Neural cell (in vitro differentiated cells): ENCODE data around the gene AIP. TPM values are rescaled to one million over a fixed set of nuclear protein-coding genes. Genes with fewer than 3 reads are reported as not detected.

Experiments used
- H2AFZ ChIP-seq: fragments of 200-600, 300-800 bp; sonication (generic), shearing (Covaris generic); 2 replicates; pipeline ENCODE4 v1.6.0; 2014; ENCODE audit warnings: low read depth, mild to moderate bottlenecking, antibody characterized with exemption, low read length, moderate library complexity
- H3F3A ChIP-seq: fragments of 200-600 bp; shearing (Covaris generic); 2 replicates; pipeline ENCODE4 v1.6.1; 2016; ENCODE audit warnings: mild to moderate bottlenecking, moderate library complexity, mixed read lengths, antibody characterized with exemption, low read length; ENCODE audit not compliant: insufficient read depth, poor library complexity, severe bottlenecking
- H3K27ac ChIP-seq: fragments of 200-600, 300-800 bp; sonication (generic), shearing (Covaris generic); 2 replicates; pipeline ENCODE4 v1.5.1; 2014; ENCODE audit warnings: mild to moderate bottlenecking, low read length, moderate library complexity
- H3K27me3 ChIP-seq: fragments of 300-800, 200-600 bp; sonication (generic), shearing (Covaris generic); 2 replicates; pipeline ENCODE4 v1.6.0; 2014; ENCODE audit warnings: mild to moderate bottlenecking, low read depth, low read length, moderate library complexity; ENCODE audit not compliant: insufficient read depth
- H3K36me3 ChIP-seq: fragments of 300-800, 200-600 bp; sonication (generic), shearing (Covaris generic); 2 replicates; pipeline ENCODE4 v1.5.1; 2014; ENCODE audit warnings: mild to moderate bottlenecking, antibody characterized with exemption, low read length, moderate library complexity; ENCODE audit not compliant: insufficient read depth
- H3K4me2 ChIP-seq: fragments of 300-800, 200-600 bp; sonication (generic), shearing (Covaris generic); 2 replicates; pipeline ENCODE4 v1.6.0; 2014; ENCODE audit warnings: mild to moderate bottlenecking, low read length
- H3K4me3 ChIP-seq: fragments of 300-800, 200-600 bp; sonication (generic), shearing (Covaris generic); 2 replicates; pipeline ENCODE4 v1.5.1; 2014; ENCODE audit warnings: mild to moderate bottlenecking, low read length, moderate library complexity
- H3K79me2 ChIP-seq: fragments of 200-600 bp; shearing (Covaris generic); replicated peaks from 2 replicates; pipeline ENCODE4 v1.6.0; 2014; ENCODE audit warnings: mild to moderate bottlenecking, low read length, moderate library complexity; ENCODE audit not compliant: insufficient read depth
- H3K9ac ChIP-seq: fragments of 300-800, 200-600 bp; sonication (generic), shearing (Covaris generic); 2 replicates; pipeline ENCODE4 v1.6.1; 2016; ENCODE audit warnings: mild to moderate bottlenecking, low read length, mixed read lengths
- H3K9me2 ChIP-seq: fragments of 200-600 bp; shearing (Covaris generic); 2 replicates; pipeline ENCODE4 v1.6.1; 2016; ENCODE audit warnings: mild to moderate bottlenecking, low read length, mixed read lengths; ENCODE audit not compliant: insufficient read depth
- H3K9me3 ChIP-seq: fragments of 200-600, 300-800 bp; sonication (generic), shearing (Covaris generic); 2 replicates; pipeline ENCODE4 v1.6.1; 2016; ENCODE audit warnings: mild to moderate bottlenecking, mixed run types, low read length, moderate library complexity, mixed read lengths
- H4K20me1 ChIP-seq: fragments of 200-600 bp; shearing (Covaris generic); 2 replicates; pipeline ENCODE4 v1.6.1; 2016; ENCODE audit warnings: mild to moderate bottlenecking, mixed run types; ENCODE audit not compliant: insufficient read depth
- CTCF ChIP-seq: fragments of 450-650 bp; IDR thresholded peaks from 2 replicates; pipeline ENCODE4 v1.5.1; 2014; ENCODE audit warnings: antibody characterized with exemption, mild to moderate bottlenecking, moderate library complexity; ENCODE audit not compliant: poor library complexity, severe bottlenecking
- EP300 ChIP-seq: fragments of 450-650 bp; conservative IDR thresholded peaks from 2 replicates; pipeline ENCODE4 v1.6.1; 2014; ENCODE audit warnings: antibody characterized with exemption, mild to moderate bottlenecking, moderate library complexity; ENCODE audit not compliant: poor library complexity, severe bottlenecking
- EZH2 ChIP-seq: fragments of 200-600, 300-800 bp; shearing (Covaris generic), sonication (generic); IDR thresholded peaks from 2 replicates; pipeline ENCODE4 v1.6.1; 2014; ENCODE audit warnings: antibody characterized with exemption, low read length, borderline replicate concordance, mild to moderate bottlenecking; ENCODE audit not compliant: insufficient read depth, poor library complexity, severe bottlenecking
- MXI1 ChIP-seq: fragments of 450-650 bp; conservative IDR thresholded peaks from 2 replicates; pipeline ENCODE4 v1.6.1; 2014; ENCODE audit warnings: antibody characterized with exemption, mild to moderate bottlenecking; ENCODE audit not compliant: poor library complexity, severe bottlenecking
- POLR2AphosphoS5 ChIP-seq: IDR thresholded peaks from 2 replicates; pipeline ENCODE4 v1.6.1; 2012
- RAD21 ChIP-seq: fragments of 450-650 bp; conservative IDR thresholded peaks from 2 replicates; pipeline ENCODE4 v1.6.1; 2014; ENCODE audit warnings: antibody characterized with exemption, mild to moderate bottlenecking, moderate library complexity
- REST ChIP-seq: IDR thresholded peaks from 2 replicates; pipeline ENCODE4 v1.6.1; 2012; ENCODE audit warnings: borderline replicate concordance
- SMC3 ChIP-seq: fragments of 450-650 bp; conservative IDR thresholded peaks from 2 replicates; pipeline ENCODE4 v1.6.1; 2014; ENCODE audit warnings: antibody characterized with exemption, mild to moderate bottlenecking, moderate library complexity; ENCODE audit not compliant: poor library complexity
- TAF1 ChIP-seq: IDR thresholded peaks from 2 replicates; pipeline ENCODE4 v1.6.1; 2012; ENCODE audit warnings: low read depth
- polyA plus RNA-seq: library from polyadenylated mRNA; depleted of rRNA; stranded (reverse); fragments of >200 nt; gene quantifications from 2 replicates; pipeline ENCODE4 v1.2.3, GENCODE V29; 2014

Gene AIP
- polyA plus RNA-seq, 1 donor from 2014 or later, result 83.9 TPM

GRCh38 chr11:67468056-67468455, 14.8 kb upstream of the AIP start:
- TF ChIP-seq RAD21, result no peak
- TF ChIP-seq REST, result no peak
- TF ChIP-seq EZH2, result no peak
- TF ChIP-seq CTCF, result no peak
- no peak for TF ChIP-seq MXI1
- no peak for TF ChIP-seq EP300
- no peak for TF ChIP-seq SMC3
- TF ChIP-seq POLR2AphosphoS5, result no peak
- TF ChIP-seq TAF1, result no peak
- peak overlapping the region; percentile 86 for H3K9ac ChIP-seq
- no peaks in the 10 kb centered on the region for H3K9me3 ChIP-seq
- H3K9me2 ChIP-seq, result no peaks in the 10 kb centered on the region
- no peak overlapping the region for H2AFZ ChIP-seq
- peak overlapping the region; percentile 95 for H3K4me3 ChIP-seq
- no peaks in the 10 kb centered on the region for H3K79me2 ChIP-seq
- no peaks in the 10 kb centered on the region for H3K27me3 ChIP-seq
- no peaks in the 10 kb centered on the region for H3K36me3 ChIP-seq
- H4K20me1 ChIP-seq, result no peaks in the 10 kb centered on the region
- H3F3A ChIP-seq, result no peaks in the 10 kb centered on the region
- H3K27ac ChIP-seq, result no peak overlapping the region
- H3K4me2 ChIP-seq, result peak overlapping the region; percentile 94

- Histone ChIP-seq H3F3A (no peaks in the 10 kb centered on the region), H3K79me2 (no peaks in the 10 kb centered on the region), H2AFZ (peak overlapping the region; percentile 80), H3K36me3 (no peaks in the 10 kb centered on the region), H3K9me3 (no peaks in the 10 kb centered on the region), H3K9ac (peak overlapping the region; percentile 86), H3K9me2 (no peaks in the 10 kb centered on the region), H3K4me2 (peak overlapping the region; percentile 94), H4K20me1 (no peaks in the 10 kb centered on the region), H3K4me3 (peak overlapping the region; percentile 95), H3K27me3 (no peaks in the 10 kb centered on the region), H3K27ac (peak overlapping the region; percentile 53)
- TF ChIP-seq MXI1 (no peak), EZH2 (no peak), CTCF (no peak), SMC3 (no peak), EP300 (no peak), RAD21 (no peak), POLR2AphosphoS5 (no peak), TAF1 (no peak), REST (no peak)
Observed at GRCh38 chr11:67468456-67468758, 14.4 kb upstream of the AIP start.
